HEK293T (cell line): ENCODE measurements around the gene CELSR1.

ENCODE experiments used
- CTCF ChIA-PET: fragments of 350-600 bp; formaldehyde crosslinking; extraction: SDS; loops from one replicate; lab custom pipeline; 2021; ENCODE audit warnings: antibody characterized with exemption, inconsistent platforms; lab: Yijun Ruan, JAX
- POLR2A ChIA-PET: fragments of 350-600 bp; formaldehyde crosslinking; extraction: SDS; loops from one replicate; lab custom pipeline; 2020; ENCODE audit warnings: antibody characterized with exemption, inconsistent platforms; lab: Yijun Ruan, JAX
- DNase-seq: peaks from one replicate; pipeline ENCODE4 v3.0.0; 2012; ENCODE audit warnings: mixed read lengths; ENCODE audit errors: extremely low spot score
- ARNT ChIP-seq: fragments of 450-650 bp; IDR thresholded peaks from 2 replicates; pipeline ENCODE4 v1.6.1; 2017; ENCODE audit warnings: mild to moderate bottlenecking
- BHLHE40 ChIP-seq: fragments of 450-650 bp; IDR thresholded peaks from 2 replicates; pipeline ENCODE4 v1.6.1; 2016; ENCODE audit warnings: mild to moderate bottlenecking, moderate library complexity, borderline replicate concordance
- CTBP1 ChIP-seq: fragments of 450-650 bp; IDR thresholded peaks from 2 replicates; pipeline ENCODE4 v1.6.1; 2016; ENCODE audit warnings: borderline replicate concordance
- ELF4 ChIP-seq: fragments of 450-650 bp; IDR thresholded peaks from 2 replicates; pipeline ENCODE4 v1.6.1; 2017; ENCODE audit warnings: antibody characterized with exemption
- FOXA1 ChIP-seq: fragments of 450-650 bp; IDR thresholded peaks from 2 replicates; pipeline ENCODE4 v1.6.1; 2016; ENCODE audit warnings: mild to moderate bottlenecking
- FOXK2 ChIP-seq: fragments of 450-650 bp; IDR thresholded peaks from 2 replicates; pipeline ENCODE4 v1.6.1; 2016; ENCODE audit warnings: mild to moderate bottlenecking
- FOXM1 ChIP-seq: fragments of 450-650 bp; IDR thresholded peaks from 2 replicates; pipeline ENCODE4 v1.6.1; 2017; ENCODE audit warnings: mild to moderate bottlenecking, borderline replicate concordance
- HDGF ChIP-seq: fragments of 450-650 bp; IDR thresholded peaks from 2 replicates; pipeline ENCODE4 v1.6.1; 2017; ENCODE audit warnings: antibody characterized with exemption, borderline replicate concordance
- L3MBTL2 ChIP-seq: fragments of 450-650 bp; conservative IDR thresholded peaks from 2 replicates; pipeline ENCODE4 v1.6.1; 2016; ENCODE audit warnings: mild to moderate bottlenecking
- LEF1 ChIP-seq: fragments of 450-650 bp; IDR thresholded peaks from 2 replicates; pipeline ENCODE4 v1.6.1; 2017; ENCODE audit warnings: mild to moderate bottlenecking, borderline replicate concordance
- NFRKB ChIP-seq: fragments of 450-650 bp; IDR thresholded peaks from 2 replicates; pipeline ENCODE4 v1.6.1; 2016; ENCODE audit warnings: mild to moderate bottlenecking, moderate library complexity
- PKNOX1 ChIP-seq: fragments of 450-650 bp; IDR thresholded peaks from 2 replicates; pipeline ENCODE4 v1.6.1; 2016
- SP1 ChIP-seq: fragments of 450-650 bp; IDR thresholded peaks from 2 replicates; pipeline ENCODE4 v1.6.1; 2017
- SUZ12 ChIP-seq: fragments of 450-650 bp; IDR thresholded peaks from 2 replicates; pipeline ENCODE4 v1.6.1; 2016; ENCODE audit warnings: mild to moderate bottlenecking
- TARDBP ChIP-seq: fragments of 450-650 bp; IDR thresholded peaks from 2 replicates; pipeline ENCODE4 v1.6.1; 2016
- ZNF384 ChIP-seq: fragments of 450-650 bp; IDR thresholded peaks from 2 replicates; pipeline ENCODE4 v1.6.1; 2016

Gene CELSR1

GRCh38 chr22:46537225-46537945, at the start of gene CELSR1:
TSS of gene CELSR1 (minus strand) at chr22:46537620. CDS start at chr22:46537170, 450 bp downstream.
- ChIA-PET POLR2A (interaction anchor here (1.4 to 1.6 kb wide), 2 partner anchors 10 to 241 kb away, joined by 3 to 4 read pairs; partner anchors contain the start of gene GTSE1), CTCF (interaction anchor here (1.8 kb wide), 1 partner anchor 170 kb away, joined by 6 read pairs; no protein-coding TSS in a partner anchor)
- TF ChIP-seq LEF1 (no peak), HDGF (no peak), ELF4 (no peak)
- DNase-seq: peak; percentile 76

- DNase-seq: no peak
- no peak for TF ChIP-seq BHLHE40
- TF ChIP-seq ZNF384: no peak
- no peak for TF ChIP-seq TARDBP
- TF ChIP-seq FOXA1: no peak
- no peak for TF ChIP-seq L3MBTL2
- ChIA-PET POLR2A (no interaction called here), CTCF (no interaction called here)
Observed at GRCh38 chr22:46587061-46587460, 49.6 kb upstream of the CELSR1 start.

- ChIA-PET POLR2A (no interaction called here), CTCF (no interaction called here)
- no peak for TF ChIP-seq NFRKB
- no peak for TF ChIP-seq HDGF
- no peak for TF ChIP-seq FOXA1
- TF ChIP-seq BHLHE40: no peak
- no peak for TF ChIP-seq ELF4
- TF ChIP-seq CTBP1: no peak
- no peak for TF ChIP-seq SUZ12
- TF ChIP-seq ZNF384: no peak
- TF ChIP-seq SP1: no peak
- no peak for TF ChIP-seq ARNT
- TF ChIP-seq LEF1: no peak
- TF ChIP-seq PKNOX1: no peak
- no peak for TF ChIP-seq TARDBP
- TF ChIP-seq FOXM1: no peak
- no peak for TF ChIP-seq FOXK2
- no peak for TF ChIP-seq L3MBTL2
- no peak for DNase-seq
Observed at GRCh38 chr22:46586531-46587011, 49.2 kb upstream of the CELSR1 start.

GRCh38 chr22:46586123-46586519, 48.7 kb upstream of the CELSR1 start:
- ChIA-PET POLR2A (no interaction called here), CTCF (no interaction called here)
- no peak for DNase-seq
- TF ChIP-seq FOXM1: no peak
- no peak for TF ChIP-seq PKNOX1
- TF ChIP-seq ZNF384: no peak

GRCh38 chr22:46585340-46586122, 48.1 kb upstream of the CELSR1 start:
- TF ChIP-seq CTBP1 (no peak), NFRKB (no peak), ZNF384 (no peak)
- no peak for DNase-seq
- POLR2A ChIA-PET: no interaction called here
- CTCF ChIA-PET: no interaction called here

GRCh38 chr22:46584081-46584921, 46.9 kb upstream of the CELSR1 start:
- DNase-seq: peak; percentile 48
- TF ChIP-seq ZNF384: no peak
- TF ChIP-seq SP1: no peak
- no peak for TF ChIP-seq SUZ12
- TF ChIP-seq FOXM1: no peak
- no peak for TF ChIP-seq FOXK2
- TF ChIP-seq TARDBP: no peak
- TF ChIP-seq HDGF: no peak
- TF ChIP-seq LEF1: no peak
- no peak for TF ChIP-seq ELF4
- TF ChIP-seq ARNT: no peak
- no peak for TF ChIP-seq PKNOX1
- no peak for TF ChIP-seq BHLHE40
- TF ChIP-seq L3MBTL2: no peak
- TF ChIP-seq CTBP1: no peak
- TF ChIP-seq NFRKB: no peak
- TF ChIP-seq FOXA1: no peak
- POLR2A ChIA-PET: no interaction called here
- CTCF ChIA-PET: interaction anchor here (0.9 kb wide), 1 partner anchor 217 kb away, joined by 4 read pairs; no protein-coding TSS in a partner anchor
